Endothelial cell of umbilical vein (primary cell): ENCODE results near the gene LCLAT1. TPM values are rescaled to one million over a fixed set of nuclear protein-coding genes. Genes with fewer than 3 reads are reported as not detected.

Source experiments
- BruUV-seq: library from RNA; stranded (reverse); fragments of 400-500 nt; replicated peaks from 2 replicates; lab custom pipeline; 2021; lab: Mats Ljungman, UMichigan
- CTCF ChIA-PET: fragments of 300-600, 350-600 bp; sonication (Branson Sonifier 250); formaldehyde crosslinking; loops from one replicate; lab custom pipeline; 2021; ENCODE audit warnings: antibody characterized with exemption, inconsistent platforms; lab: Charles Lee
- POLR2A ChIA-PET: fragments of 300-600, 350-600 bp; sonication (Branson Sonifier 250); formaldehyde crosslinking; loops from one replicate; lab custom pipeline; 2021; ENCODE audit warnings: antibody characterized with exemption, inconsistent platforms; lab: Charles Lee
- DNase-seq: peaks from one replicate; pipeline ENCODE4 v3.0.0-alpha.2; 2011; ENCODE audit warnings: low read depth, low spot score
- FAIRE-seq: peaks from 2 replicates; lab custom pipeline; 2011; peaks lifted over from hg19 to GRCh38; lab: Jason Lieb, UNC
- H2AFZ ChIP-seq: 2 replicates; pipeline ENCODE4 v1.6.0; 2012; ENCODE audit warnings: low read depth, low read length, control low read depth, inconsistent platforms
- H3K27ac ChIP-seq: 2 replicates; pipeline ENCODE4 v1.5.1; 2011; ENCODE audit warnings: low read depth, mild to moderate bottlenecking, control low read depth, low read length, moderate library complexity; ENCODE audit not compliant: insufficient read depth
- H3K27me3 ChIP-seq, 2 experiments: 2 replicates each; pipeline versions ENCODE4 v1.6.0 to v1.6.1; 2011; ENCODE audit warnings: low read length in 2 of 2, mixed read lengths in 1 of 2; ENCODE audit not compliant: control insufficient read depth in 2 of 2, insufficient read depth in 2 of 2
- H3K36me3 ChIP-seq, 2 experiments: 2 replicates in 1 of 2; 3 replicates in 1 of 2; pipeline ENCODE4 v1.5.1; 2011; ENCODE audit warnings: low read length in 2 of 2, mild to moderate bottlenecking in 1 of 2, moderate library complexity in 1 of 2; ENCODE audit not compliant: control insufficient read depth in 2 of 2, insufficient read depth in 2 of 2; ENCODE audit errors: extremely low read depth in 1 of 2
- H3K4me1 ChIP-seq: 3 replicates; pipeline ENCODE4 v1.5.1; 2011; ENCODE audit warnings: mild to moderate bottlenecking, low read length; ENCODE audit not compliant: control insufficient read depth, insufficient read depth; ENCODE audit errors: extremely low read depth
- H3K4me2 ChIP-seq: 2 replicates; pipeline ENCODE4 v1.6.1; 2011; ENCODE audit warnings: low read length, control low read depth, mixed read lengths; ENCODE audit not compliant: insufficient read depth
- H3K4me3 ChIP-seq, 3 experiments: fragments of 200-600 bp in 1 of 3; sonication (generic), shearing (Covaris generic) in 1 of 3; replicated peaks in 1 of 3; 2 replicates each; pipeline ENCODE4 v1.5.1; 2011 to 2016; ENCODE audit warnings: control low read depth in 3 of 3, low read length in 3 of 3, mild to moderate bottlenecking in 2 of 3, inconsistent platforms in 1 of 3, low read depth in 1 of 3, moderate library complexity in 1 of 3; ENCODE audit not compliant: insufficient read depth in 1 of 3
- H3K79me2 ChIP-seq: 2 replicates; pipeline ENCODE4 v1.6.0; 2012; ENCODE audit warnings: low read length, inconsistent platforms; ENCODE audit not compliant: control insufficient read depth, insufficient read depth
- H3K9ac ChIP-seq: replicated peaks from 2 replicates; pipeline ENCODE3; 2011; ENCODE audit warnings: low read length, control low read depth; ENCODE audit not compliant: insufficient read depth; ENCODE audit errors: extremely low read depth
- H3K9me1 ChIP-seq: replicated peaks from 3 replicates; pipeline ENCODE4 v1.6.0; 2011; ENCODE audit warnings: mild to moderate bottlenecking, low read length; ENCODE audit not compliant: control insufficient read depth, insufficient read depth; ENCODE audit errors: extremely low read depth
- H3K9me3 ChIP-seq: replicated peaks from 2 replicates; pipeline ENCODE4 v1.5.1; 2012; ENCODE audit warnings: low read length, inconsistent platforms; ENCODE audit not compliant: control insufficient read depth, insufficient read depth
- H4K20me1 ChIP-seq: replicated peaks from 2 replicates; pipeline ENCODE3; 2011; ENCODE audit warnings: mild to moderate bottlenecking, low read length; ENCODE audit not compliant: control insufficient read depth, insufficient read depth; ENCODE audit errors: extremely low read depth
- EZH2 ChIP-seq: IDR thresholded peaks from 2 replicates; pipeline ENCODE4 v1.6.1; 2012; ENCODE audit warnings: borderline replicate concordance, low read depth, mild to moderate bottlenecking, moderate library complexity, low read length, inconsistent platforms; ENCODE audit not compliant: severe bottlenecking
- FOS ChIP-seq: IDR thresholded peaks from 2 replicates; pipeline ENCODE4 v1.6.1; 2011; ENCODE audit warnings: mild to moderate bottlenecking, low read length, moderate library complexity, borderline replicate concordance; ENCODE audit not compliant: insufficient read depth
- GATA2 ChIP-seq: IDR thresholded peaks from 2 replicates; pipeline ENCODE4 v1.7.0; 2011; ENCODE audit warnings: low read depth, mild to moderate bottlenecking, moderate library complexity, mixed read lengths, low read length; ENCODE audit not compliant: insufficient read length, insufficient read depth
- JUN ChIP-seq: IDR thresholded peaks from 2 replicates; pipeline ENCODE4 v1.6.1; 2011; ENCODE audit warnings: borderline replicate concordance, low read depth; ENCODE audit not compliant: insufficient read length, insufficient read depth
- MYC ChIP-seq: IDR thresholded peaks from one replicate; pipeline ENCODE4 v1.6.1; 2011; ENCODE audit warnings: mild to moderate bottlenecking, low read depth, low read length
- POLR2A ChIP-seq: IDR thresholded peaks from 2 replicates; pipeline ENCODE4 v1.6.1; 2012; ENCODE audit warnings: low read depth, mild to moderate bottlenecking, control low read depth, low read length
- POLR2AphosphoS5 ChIP-seq: IDR thresholded peaks from 2 replicates; pipeline ENCODE4 v1.6.1; 2012; ENCODE audit warnings: low read depth, mild to moderate bottlenecking, control low read depth, low read length, moderate library complexity; ENCODE audit not compliant: insufficient read depth
- dilution Hi-C: fragments of 300-500 bp; cut with MboI; formaldehyde crosslinking; loops from one replicate; pipeline ENCODE4 v1.15.0; 2019; ENCODE audit warnings: low sequenced_read_pairs; ENCODE audit not compliant: extremely low pct_ligation_motif_present
- intact Hi-C: fragments of 100-400 bp; cut with micrococcal nuclease; formaldehyde crosslinking; loops from one replicate; pipeline ENCODE4 v1.10.0; 2022
- polyA plus RNA-seq, 4 experiments: library from polyadenylated mRNA; depleted of rRNA in 3 of 4; stranded (reverse) in 3 of 4; unstranded in 1 of 4; fragments of >200 nt; gene quantifications; 2 replicates each; pipeline versions ENCODE4 v1.2.1 to v1.2.3, GENCODE V29; 2011 to 2012; ENCODE audit warnings: missing spikeins in 1 of 4
- total RNA-seq: library from RNA; stranded (reverse); gene quantifications from 2 replicates; pipeline ENCODE4 v1.2.3, GENCODE V29; 2021
- TF ChIP-seq, protein P1 (sequence below): IDR thresholded peaks from 2 replicates; pipeline ENCODE4 v1.6.1; 2011; ENCODE audit not compliant: insufficient read depth, insufficient read length
- TF ChIP-seq, protein P2 (sequence below), 2 donors: IDR thresholded peaks; 1 replicate in 1 of 2; 2 replicates in 1 of 2; pipeline ENCODE4 v1.5.1; 2011; ENCODE audit warnings: low read length in 2 of 2, mild to moderate bottlenecking in 2 of 2, moderate library complexity in 2 of 2, control low read depth in 1 of 2, inconsistent platforms in 1 of 2, low read depth in 1 of 2; ENCODE audit not compliant: insufficient read depth in 1 of 2; ENCODE audit errors: extremely low read depth in 1 of 2

LCLAT1 gene
- total and polyA plus RNA-seq, 2 donors (not counting 3 experiments of a cell fraction or from before 2014, with no cell fraction given) = 6.1 to 20.8 TPM

DNA sequence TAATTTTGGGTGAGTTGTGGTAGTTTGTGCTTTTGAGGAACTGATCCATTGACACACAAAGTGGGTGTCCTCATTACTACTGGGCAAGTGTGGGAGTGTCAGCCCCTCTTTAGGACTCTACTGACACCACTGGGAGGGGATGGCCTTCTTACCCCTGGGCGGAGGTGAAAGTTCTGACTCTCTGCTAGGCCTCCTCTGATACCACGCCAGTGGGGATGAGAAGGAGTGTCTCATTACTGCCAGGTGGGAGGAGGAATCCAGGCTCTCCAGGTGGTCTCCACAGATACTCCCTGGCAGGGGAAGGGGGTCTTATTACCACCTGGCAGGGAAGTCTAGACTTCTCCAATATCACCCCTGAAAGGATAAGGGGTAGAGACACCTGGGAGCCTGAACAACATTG lies 9.1 kb downstream of the LCLAT1 start:
- no peak for TF ChIP-seq GATA2
- Histone ChIP-seq H3K4me2 (no peak overlapping the region), H3K9me1 (no peaks in the 10 kb centered on the region), H4K20me1 (no peaks in the 10 kb centered on the region), H3K36me3 (no peaks in the 10 kb centered on the region), H3K4me1 (no peaks in the 10 kb centered on the region), H2AFZ (no peak overlapping the region), H3K27me3 (no peaks in the 10 kb centered on the region), H3K9me3 (no peaks in the 10 kb centered on the region), H3K4me3 (no peak overlapping the region), H3K9ac (no peak overlapping the region), H3K27ac (no peak overlapping the region), H3K79me2 (peaks cover 15% of the 10 kb centered on the region)
- intact Hi-C loops = no loop called here
- DNase-seq = no peak
- FAIRE-seq = no peak
- no TSS peak for BruUV-seq
- ChIA-PET POLR2A (no interaction called here), CTCF (no interaction called here)
- dilution Hi-C loops = no loop called here

DNA sequence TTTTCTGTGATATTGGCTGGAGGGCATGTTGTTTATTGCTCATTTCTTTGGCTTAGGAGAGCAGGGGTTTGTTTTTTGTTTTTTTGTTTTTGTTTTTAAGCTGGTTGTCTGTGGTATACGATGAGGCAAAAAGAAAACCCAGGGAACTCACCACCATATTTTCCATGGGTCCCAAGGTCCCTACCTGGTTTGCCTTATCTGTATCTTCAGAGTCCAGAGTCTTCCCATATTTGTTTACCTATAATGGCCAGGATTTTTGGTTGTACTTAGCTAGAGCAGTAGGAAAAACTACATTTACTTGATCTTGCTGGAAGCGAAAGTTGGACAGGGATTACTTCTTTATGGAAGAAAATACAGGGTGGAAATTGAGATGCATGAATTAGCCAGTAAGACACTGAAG lies 9.5 kb downstream of the LCLAT1 start:
- intact Hi-C loops = no loop called here
- Histone ChIP-seq H4K20me1 (no peaks in the 10 kb centered on the region), H3K4me1 (no peaks in the 10 kb centered on the region), H3K4me2 (no peak overlapping the region), H3K36me3 (no peaks in the 10 kb centered on the region), H3K9ac (no peak overlapping the region), H3K79me2 (peaks cover 15% of the 10 kb centered on the region), H3K4me3 (no peak overlapping the region), H3K9me1 (no peaks in the 10 kb centered on the region), H2AFZ (no peak overlapping the region), H3K27ac (no peak overlapping the region), H3K27me3 (no peaks in the 10 kb centered on the region), H3K9me3 (no peaks in the 10 kb centered on the region)
- DNase-seq (no peak), FAIRE-seq (no peak)
- BruUV-seq = no TSS peak
- POLR2A ChIA-PET = no interaction called here
- TF ChIP-seq POLR2AphosphoS5 (no peak), JUN (no peak), POLR2A (no peak), MYC (no peak), FOS (no peak), EZH2 (no peak), GATA2 (no peak)
- TF ChIP-seq, protein P1, sequence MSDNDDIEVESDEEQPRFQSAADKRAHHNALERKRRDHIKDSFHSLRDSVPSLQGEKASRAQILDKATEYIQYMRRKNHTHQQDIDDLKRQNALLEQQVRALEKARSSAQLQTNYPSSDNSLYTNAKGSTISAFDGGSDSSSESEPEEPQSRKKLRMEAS = no peak
- TF ChIP-seq, protein P2, sequence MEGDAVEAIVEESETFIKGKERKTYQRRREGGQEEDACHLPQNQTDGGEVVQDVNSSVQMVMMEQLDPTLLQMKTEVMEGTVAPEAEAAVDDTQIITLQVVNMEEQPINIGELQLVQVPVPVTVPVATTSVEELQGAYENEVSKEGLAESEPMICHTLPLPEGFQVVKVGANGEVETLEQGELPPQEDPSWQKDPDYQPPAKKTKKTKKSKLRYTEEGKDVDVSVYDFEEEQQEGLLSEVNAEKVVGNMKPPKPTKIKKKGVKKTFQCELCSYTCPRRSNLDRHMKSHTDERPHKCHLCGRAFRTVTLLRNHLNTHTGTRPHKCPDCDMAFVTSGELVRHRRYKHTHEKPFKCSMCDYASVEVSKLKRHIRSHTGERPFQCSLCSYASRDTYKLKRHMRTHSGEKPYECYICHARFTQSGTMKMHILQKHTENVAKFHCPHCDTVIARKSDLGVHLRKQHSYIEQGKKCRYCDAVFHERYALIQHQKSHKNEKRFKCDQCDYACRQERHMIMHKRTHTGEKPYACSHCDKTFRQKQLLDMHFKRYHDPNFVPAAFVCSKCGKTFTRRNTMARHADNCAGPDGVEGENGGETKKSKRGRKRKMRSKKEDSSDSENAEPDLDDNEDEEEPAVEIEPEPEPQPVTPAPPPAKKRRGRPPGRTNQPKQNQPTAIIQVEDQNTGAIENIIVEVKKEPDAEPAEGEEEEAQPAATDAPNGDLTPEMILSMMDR (IDR thresholded peaks at IDR 0.05; ENCODE audit: extremely low read depth in 1 of 2, insufficient read depth in 1 of 2, low read depth in 1 of 2, low read length in 2 of 2) = no peak
- dilution Hi-C loops = no loop called here
- CTCF ChIA-PET = no interaction called here
